ENCODE measurements around the gene IGFBP7. TPM values are rescaled to one million over a fixed set of nuclear protein-coding genes. Genes with fewer than 3 reads are reported as not detected.

The IGFBP7 gene
- total RNA-seq, 1 donor from 2014 or later = 172 TPM

DNA sequence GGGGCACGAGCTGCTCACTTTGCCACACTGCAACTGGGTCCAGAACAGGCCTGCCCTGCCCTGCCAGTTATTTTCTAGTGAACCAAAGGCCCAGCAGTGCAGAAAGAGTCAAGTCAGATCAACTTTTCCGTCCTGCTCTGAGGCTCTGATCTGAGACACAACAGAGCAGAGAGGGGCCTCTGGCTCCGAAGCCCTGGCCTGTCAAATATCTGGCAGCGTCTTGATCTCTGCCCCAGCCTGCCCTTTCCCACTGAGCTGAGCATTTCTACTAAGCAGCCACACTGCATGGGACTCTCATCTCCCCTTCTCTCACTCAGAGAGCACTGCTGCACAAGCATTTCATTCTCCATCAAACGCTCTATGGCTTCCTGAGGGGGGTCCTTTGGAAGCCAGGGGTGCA is 11.8 kb downstream of the IGFBP7 start:
- no peak for DNase-seq (ENCODE audit: low read depth)

DNA sequence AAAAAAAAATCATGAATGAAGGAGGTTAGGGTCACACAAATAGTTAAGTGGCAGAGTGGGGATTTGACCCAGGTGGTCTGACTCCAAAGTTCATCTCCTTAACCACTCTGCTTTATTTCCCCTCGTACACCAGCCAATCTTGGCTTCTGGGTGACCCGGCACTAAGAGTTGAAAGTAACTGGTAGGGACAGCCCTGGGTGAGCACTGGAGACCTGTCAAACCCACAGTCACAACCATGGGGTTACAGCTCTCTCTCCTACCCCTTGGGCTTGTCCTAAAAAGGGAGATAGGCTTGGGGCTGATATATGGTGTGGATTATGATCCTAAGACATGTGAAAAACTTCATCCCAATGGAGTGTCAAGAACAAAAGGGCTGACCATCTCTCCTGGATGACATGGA is 12.5 kb downstream of the IGFBP7 start:
- no peak for DNase-seq (ENCODE audit: low read depth)

DNA sequence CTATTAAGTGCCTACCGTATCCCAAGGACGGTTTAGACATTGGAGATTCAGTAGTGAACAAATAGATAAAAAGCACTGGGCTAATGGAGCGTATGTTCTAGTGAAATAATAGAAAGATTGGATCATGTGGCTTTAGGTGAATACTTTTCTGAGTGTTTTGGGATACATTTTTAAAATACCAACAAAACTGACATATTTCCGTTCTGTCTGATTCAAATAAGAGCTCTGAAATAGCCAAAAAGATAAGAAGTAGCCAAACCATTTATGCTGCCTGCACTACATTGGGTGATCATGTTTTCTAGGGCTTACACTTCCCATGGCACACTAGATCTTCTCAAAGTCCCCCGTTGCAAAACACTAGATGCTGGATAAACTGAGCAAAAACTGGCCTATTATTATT is 14.2 kb downstream of the IGFBP7 start:
- no peak for DNase-seq (ENCODE audit: low read depth)

DNA sequence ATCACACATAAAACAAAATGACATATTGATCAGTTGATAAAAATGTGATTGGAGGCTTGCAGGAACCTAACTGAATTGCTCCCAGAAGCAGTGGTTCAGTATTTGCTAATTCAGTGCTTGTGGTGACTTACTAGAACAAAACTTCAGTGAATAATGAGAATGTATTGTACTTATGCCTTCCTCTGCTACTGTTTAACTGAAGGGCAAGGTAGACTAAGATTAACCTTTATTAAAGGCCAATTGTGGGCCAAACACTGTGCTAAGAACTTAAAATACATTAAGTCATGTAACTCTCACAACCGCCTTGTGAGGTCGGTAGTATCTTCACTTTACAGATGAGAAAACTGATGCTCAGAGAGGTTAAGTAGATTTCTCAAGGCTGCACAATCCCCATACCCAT is 14.9 kb downstream of the IGFBP7 start:
- no peak for DNase-seq (ENCODE audit: low read depth)

DNA sequence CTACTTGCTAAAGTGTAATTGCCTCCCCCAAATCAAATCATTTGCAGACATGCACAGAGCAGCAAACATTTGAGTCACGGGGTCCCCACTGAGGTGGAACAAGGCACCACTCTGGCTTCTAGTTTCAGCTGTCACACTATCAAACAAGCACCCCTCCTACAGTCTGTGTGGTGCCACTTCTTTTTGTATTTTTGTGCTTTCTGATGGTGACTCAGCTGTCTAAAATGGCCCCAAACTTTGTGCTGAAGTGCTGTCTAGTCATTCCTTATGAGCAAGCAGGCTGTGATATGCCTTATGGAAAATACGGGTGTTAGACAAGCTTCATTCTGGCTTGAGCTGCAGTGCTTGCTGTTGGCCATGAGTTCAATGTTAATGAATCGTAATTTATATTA is 15.4 kb downstream of the IGFBP7 start:
- peak; percentile 44 for DNase-seq (ENCODE audit: low read depth)

DNA sequence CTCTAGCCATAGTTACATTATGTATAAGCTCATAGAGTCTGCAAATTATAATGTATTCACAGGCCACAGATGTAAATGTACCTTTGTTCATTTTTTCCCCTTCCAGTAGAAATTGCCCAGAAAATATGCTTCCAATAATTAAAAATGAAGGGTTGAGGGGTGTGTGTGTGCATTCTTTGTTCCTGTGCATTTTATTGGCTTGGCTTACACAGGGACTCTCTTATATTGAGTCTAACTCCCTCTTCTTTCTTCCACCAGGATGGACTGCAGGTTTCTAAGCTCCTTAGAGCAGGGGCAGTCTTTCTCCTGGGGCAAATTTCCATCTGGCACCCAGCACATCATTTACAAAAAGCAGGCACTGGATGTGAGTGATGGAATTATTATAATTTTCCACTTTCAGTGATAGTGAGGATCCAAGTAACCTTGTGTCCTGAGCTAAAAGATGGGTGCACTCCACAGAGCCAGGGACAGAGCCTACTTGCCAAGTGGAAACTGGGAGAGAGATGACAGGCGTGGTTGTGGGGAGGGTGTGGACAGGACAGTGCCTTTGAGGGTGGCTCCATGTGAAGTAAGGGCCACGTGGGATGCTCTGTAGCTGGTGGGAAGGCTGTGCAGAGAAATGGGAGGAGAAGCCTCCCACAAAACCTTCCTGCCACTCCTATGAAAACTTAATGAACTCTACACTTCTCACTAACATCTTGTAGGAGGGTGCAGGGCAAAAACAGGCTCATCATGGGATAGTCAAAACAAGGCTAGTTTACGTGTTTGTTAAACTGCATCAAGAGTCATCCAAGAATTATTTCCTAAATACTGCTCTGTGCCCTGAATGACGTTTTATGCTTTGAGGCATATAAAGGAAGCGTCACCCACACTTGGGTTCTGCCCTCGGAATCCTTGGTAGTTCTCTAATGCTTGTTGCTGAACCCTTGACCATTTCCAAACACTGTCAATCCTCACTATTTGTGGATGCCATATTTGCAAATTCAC is 16.0 kb downstream of the IGFBP7 start:
- no peak for DNase-seq (ENCODE audit: low read depth)

DNA sequence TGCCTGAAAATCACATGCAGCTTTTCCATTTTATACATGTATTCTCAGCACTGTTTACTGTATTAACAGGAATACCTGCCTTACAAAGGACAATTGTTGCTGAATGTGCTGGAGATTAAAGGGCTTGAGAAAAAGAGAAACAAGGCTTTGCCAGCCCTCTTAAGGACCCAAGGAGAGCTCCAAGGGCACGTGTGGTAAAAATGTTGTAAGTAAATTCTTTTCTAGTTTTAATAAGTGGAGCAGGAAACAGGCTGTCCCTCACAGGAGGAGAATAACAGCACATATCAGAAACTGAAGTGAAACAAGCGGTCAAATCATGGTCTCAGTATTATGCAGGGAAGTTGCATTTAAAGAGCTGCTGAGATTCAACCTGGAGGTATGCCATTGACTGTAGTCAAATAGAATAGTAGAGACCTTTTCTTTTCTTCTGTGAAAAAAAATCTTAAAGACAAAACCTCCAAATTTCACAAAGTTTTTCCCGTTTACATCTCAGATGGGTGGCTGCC is 18.5 kb downstream of the IGFBP7 start:
- no peak for DNase-seq (ENCODE audit: low read depth)

DNA sequence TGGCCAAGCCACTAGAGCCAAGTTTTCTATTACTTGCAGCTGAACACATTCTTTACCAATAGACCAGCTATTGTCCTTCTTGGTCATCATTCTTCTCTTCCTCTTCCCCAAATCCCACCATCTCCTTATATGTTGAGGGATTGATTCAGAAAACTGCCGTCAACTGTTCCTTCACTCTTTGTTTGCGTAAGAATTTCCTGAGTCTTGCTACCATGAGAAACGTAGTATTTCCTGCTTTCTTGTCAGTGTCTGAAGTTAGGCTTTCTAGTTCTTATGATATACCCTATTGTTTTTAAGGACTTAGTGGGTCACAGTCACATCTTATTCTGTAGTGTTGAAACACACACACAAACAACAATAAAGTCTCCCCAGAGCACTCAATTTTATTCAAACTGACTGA is 20.1 kb downstream of the IGFBP7 start:
- DNase-seq (ENCODE audit: low read depth) = no peak

DNA sequence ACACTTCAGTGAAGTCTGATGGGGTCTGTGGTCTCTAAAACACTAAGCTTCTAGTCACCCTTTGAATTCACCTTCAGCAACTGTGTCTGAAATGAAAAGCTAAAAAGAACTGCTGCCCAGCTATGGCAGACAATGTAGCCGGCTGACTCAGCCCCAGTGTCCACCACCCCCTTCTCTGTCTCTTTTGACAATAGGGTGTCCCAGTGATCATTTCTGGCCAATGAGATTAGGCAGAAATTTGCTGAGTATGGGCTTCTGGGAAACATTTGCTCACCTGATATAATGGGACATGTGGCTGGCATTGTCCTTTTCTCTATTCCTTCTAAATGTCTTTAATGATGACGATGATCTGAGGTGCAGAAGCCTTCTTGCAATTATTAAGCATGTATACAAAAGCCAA is 20.6 kb downstream of the IGFBP7 start:
- no peak for DNase-seq (ENCODE audit: low read depth)

DNA sequence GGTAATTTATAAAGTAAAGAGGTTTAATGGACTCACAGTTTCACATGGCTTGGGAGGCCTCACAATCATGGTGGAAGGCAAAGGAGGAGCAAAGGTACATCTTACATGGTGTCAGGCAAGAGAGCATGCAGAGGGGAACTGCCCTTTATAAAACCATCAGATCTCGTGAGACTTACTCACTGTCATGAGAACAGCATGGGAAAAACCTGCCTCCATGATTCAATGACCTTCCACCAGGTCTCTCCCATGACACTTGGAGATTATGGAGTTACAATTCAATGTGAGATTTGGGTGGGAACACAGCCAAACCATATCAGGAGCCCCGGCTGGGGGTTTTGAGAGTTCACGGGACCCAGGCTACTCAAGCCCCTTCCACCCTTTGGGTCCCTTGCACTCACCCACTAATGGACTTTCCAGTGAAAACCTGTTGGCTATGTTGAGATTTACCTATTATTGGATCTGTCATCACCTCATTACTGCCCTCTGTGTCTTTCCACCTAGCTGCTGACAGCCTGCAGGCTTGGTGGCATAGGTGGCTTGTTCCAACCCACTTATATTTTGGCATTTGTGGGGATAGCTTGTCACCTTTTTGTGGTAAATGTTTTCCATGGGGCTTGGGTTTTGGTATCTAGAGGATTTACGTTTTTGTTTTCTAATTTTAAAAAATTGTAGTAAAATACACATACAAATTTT is 24.0 kb downstream of the IGFBP7 start:
- no peak for DNase-seq (ENCODE audit: low read depth)

DNA sequence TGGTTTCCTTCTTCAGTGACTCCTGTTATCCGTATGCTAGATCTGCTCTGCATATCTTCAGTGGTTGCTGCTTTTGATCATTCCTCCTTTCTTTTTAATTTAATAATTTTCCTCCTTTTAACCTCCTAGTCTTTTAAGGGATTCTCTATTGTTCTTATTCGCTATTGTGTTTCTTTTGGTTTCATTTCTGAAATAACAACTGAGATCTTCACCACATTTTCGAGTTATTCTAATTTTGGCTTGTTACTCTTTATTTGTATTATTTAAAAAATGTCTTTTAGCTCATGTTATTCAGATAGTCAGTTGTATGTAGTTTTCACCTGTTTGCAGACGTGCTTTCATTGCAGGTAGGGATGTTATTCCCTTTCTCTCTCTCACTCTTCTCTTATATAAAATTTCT is 24.9 kb downstream of the IGFBP7 start:
- no peak for DNase-seq (ENCODE audit: low read depth)

DNA sequence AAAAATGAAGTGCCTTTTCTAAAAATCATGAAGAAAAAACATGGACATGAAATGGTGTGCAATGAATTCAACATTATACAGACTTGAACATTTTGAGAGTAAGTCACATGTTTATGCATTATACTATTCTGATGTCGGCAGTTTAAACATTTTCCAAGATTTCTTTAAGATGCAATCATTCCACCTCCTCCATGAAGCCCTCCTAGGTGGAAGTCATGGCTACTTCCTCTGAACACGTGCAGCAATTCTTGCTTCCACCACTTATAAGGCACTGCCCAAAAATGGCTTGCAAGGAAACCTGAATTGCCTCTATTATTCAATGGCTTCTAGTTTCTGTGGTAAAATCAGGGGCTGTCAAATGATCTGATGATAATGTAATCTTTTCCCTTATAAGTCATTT is 25.8 kb downstream of the IGFBP7 start:
- DNase-seq (ENCODE audit: low read depth) = no peak

DNA sequence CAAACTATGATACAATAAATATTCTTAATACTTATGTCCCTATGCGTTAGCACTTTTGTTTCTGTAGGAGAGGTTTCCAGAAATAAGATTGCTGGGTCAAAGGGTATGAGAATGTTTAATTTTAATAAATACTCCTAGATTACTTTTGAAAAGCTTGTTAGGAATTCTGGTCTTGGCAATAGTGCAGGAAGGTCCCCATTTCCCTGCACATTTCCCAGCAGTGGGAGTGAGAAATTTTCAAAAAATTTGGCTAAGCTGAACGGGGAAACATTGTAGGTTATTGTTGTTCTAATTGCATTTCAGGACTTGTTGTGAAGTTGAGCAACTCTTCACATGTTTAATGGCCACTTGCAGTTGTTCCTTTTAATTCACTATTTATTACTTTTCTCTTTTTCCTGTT is 27.1 kb downstream of the IGFBP7 start:
- no peak for DNase-seq (ENCODE audit: low read depth)

DNA sequence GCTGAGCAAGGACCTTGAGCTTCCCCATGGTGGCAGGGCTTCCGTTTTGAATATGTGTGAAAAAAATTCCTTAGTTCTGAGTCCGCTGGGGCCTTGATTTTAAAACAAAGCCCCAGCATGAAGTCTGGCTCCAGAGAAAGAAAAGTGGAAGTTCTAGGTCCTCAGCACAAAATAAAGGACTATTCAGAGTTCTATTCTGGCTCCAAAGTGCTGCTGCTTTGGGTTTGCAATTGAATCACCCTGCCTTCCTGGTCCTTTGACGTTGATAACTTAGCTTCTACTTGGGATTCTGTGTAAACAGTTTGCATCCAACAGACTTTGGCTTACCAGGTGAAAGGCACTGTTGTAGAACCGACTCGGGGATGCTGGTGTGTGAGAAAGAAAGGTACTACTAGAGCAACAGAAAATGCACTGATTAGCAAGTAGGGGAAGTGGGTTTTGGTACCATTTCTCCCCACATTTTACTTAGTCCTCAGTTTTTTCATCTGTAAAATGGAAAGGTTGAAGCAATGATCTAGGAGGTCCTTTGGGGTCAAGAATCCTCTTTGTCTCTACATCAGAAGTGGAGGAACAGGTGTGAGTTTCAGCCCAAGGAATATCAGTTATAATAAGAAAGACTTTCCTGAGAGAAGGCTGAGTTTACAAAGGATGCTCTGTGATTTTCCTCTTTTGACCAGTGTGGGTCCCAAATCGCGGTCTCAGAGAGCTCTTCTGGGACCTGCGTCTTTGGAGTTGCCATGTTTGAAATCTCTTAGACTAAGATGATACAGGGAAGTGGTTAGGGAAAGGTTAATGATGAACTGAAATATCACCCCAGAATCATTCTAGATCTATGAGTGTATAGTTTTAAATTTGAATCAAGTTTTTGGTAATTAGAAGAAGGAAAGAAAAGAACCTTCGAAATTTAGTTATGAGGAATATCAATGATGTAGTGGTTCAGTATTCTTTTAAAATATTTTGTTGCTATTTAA is 28.2 kb downstream of the IGFBP7 start:
- DNase-seq (ENCODE audit: low read depth) = no peak

DNA sequence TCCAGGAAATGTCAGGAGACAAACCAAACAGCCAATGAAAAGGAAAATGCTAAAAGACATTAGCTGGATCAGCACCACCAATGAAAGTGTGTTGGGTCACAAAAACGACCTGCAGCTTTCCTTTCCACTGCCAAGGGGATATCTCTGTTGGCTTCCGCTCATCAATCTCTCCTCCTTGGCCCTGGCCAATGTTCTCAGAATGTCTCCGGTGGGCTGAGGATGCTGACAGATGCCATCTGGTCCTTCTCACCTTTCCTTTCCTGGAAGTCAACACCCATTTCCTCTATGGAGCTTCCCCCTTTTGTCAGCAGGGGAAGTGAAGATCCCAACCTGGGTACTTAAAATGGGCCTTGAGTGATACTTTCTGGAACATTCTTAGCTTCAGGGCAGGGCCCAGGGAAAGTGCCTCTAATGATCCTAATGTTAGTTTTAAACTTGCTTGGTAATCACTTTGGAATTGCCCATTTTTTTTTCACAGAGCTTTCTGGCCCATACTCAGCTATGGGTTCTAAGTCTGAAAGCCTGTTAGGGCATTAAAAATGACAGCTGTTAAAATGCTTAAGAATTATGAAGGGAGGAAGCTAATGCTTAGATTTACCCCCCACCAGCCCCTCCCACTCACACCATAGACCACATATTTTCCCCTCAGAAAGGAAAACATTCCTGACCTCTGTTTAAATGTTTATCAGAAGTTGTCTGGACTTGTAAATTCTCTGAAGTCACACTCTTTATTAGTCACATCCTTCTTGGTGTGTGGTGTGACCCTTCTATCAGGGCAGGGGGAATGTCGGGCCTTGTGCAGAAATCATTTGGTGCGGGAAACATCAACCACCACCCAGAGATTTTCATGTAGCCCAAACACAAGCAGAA is 29.2 kb downstream of the IGFBP7 start:
- DNase-seq (ENCODE audit: low read depth) = peak; percentile 69

DNA sequence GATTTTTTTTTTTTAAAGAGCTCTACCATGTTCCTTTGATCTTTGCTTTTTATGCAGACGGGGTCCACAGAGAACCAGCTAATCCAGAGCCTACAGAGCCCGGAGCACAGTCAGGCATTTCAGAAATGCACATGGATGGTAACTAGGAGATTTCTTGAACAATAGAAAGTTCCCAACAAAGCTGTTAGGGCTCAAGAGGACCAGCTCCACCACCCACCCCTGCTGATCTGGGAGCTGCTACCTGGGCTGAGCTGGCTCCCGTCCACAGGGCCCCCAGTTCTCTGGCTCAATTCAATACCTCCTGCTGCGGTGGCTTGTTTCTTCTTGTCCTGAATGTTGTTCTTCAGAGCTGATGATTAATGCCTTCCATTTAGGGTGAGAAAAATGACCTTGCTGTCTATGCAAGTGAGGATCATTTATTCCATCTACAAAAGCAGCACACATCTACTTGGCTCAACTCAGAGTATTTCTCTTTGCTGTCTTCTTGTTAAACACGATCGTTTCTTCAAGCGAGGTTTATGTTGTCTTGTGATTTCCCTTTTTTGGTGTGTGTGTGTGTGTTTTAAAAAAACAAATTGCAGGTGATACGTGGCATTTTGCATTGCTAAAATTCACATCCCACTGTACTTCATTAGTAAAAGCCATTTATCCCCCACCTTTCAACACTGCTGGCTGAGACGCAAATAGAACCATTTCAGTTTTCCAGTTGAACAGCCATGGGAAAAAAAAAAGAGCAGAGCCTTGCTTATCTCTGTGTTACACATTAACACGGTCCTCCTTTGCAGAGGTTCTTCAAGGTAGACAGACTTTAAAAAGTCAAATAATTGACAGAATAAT is 31.3 kb downstream of the IGFBP7 start:
- no peak for DNase-seq (ENCODE audit: low read depth)

DNA sequence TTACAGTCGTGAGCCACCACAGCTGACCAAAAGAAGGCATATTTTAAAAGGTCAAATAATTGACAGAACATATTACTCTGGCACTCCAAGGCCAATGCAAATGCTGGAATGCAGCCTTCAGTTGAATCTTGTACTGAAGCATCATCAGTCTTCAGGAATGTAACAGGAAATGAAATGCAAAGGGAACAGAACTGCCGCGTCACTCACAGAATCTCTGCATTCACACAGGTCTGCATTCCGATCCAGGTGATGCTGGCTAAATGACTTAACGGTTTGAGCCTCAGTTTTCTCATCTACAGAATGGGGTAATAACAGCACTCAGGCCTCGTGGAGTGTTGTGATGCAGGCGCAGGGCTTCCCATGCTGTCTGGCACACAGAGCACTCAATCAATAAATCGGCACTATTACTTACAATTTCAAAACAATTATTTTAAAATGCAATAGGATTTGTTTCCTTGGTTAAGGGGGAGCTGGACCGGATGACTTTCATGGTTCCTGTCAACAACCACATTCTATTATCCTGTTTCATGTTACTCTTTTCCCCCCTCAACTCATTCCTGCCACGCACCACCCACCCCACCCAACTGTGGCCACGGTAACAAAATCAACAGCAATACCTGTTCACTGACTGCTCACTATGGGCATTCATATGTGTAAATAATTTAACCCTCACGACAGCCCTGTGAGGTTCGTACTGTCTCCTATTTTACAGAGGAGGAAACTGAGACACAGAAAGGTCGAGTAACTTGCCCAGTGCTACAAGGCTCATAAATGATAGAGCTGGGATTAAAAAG is 32.4 kb downstream of the IGFBP7 start:
- no peak for DNase-seq (ENCODE audit: low read depth)

DNA sequence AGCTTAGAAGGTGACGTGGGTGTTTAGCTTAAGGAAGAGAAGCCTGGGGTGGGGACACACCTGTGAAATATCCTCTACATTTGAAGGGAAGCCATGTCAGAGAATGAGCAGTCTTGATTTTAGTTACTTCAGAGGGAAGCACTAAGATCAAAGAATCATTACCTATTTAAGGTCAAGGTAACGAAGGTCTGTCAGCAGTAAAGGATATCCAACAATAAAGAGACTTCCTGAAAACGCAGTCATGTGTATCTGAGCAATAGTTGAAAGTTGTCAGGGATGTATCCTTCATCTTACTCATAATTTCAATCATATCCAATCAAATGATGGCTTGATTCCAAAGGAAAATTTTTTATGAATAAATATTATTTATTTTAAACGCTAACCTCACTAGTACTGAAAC is 33.5 kb downstream of the IGFBP7 start:
- no peak for DNase-seq (ENCODE audit: low read depth)
